GM21619 (cell line): ENCODE data around the gene STK32B.

Experiments used
- ATAC-seq: cut with Tn5 transposase; IDR thresholded peaks from one replicate; pipeline ENCODE4 v1.9.1; 2021; ENCODE audit not compliant: unreplicated experiment

Gene STK32B

DNA sequence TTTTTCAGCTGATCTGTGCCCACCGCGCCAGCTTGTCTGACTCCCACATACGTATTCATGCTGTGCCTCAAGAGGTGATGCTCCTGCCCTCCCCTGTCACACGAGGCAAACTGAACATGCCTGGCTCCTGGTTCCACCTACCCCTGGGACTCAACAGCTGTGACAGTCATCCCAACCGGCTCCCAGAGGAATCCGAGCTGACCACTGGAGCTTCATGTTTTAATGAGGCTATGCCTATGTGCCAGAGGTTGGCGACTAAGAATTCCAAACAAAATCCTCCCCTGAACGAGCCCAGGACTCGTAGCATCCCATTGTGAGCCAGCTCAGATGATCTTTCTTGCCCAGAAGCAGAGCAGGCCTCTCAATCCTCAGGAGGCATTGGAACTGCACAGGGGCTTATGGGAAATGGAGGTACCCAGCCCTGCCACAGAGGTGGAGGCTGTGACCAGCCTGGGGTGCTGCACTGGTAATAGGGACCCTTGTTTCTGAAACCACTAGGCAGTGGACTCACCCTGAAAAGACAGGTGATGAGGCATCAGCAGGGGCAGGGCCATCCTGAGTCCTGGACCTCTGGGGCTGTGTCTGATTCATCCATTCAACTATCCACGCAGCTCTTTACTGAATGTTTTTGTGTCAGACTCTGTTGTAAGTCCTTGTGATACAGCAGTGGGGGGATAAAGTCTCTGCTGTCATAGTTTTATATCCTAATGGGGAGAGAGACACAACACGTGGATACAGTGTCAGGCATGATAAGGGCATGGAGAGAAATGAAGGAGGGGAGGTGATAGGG is 332.1 kb downstream of the STK32B start:
- no peak for ATAC-seq

DNA sequence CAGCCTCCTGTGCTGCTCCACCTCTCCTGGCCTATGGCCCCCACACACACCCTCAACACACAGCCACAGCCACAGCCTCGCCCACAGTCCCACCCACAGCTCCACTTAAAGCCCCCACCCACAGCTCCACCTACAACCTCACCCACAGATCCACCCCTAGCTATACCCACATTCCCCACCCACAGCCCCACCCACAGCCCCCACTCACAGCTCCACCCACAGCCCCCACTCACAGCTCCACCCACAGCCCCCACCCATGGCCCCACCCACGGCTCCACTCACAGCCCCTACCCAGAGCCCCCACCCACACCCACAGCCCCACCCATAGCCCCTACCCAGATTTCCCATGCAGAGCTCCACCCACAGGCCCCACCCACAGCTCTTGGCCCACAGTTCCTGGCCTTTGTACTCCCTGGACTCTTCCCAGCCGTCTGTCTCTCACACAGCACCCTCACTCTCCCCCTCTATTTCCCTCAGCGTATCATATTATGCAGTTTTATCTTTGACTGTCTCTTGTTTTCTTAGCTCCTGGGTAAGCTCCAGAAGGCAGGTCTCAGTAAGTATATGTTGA is 334.5 kb downstream of the STK32B start:
- ATAC-seq = no peak

DNA sequence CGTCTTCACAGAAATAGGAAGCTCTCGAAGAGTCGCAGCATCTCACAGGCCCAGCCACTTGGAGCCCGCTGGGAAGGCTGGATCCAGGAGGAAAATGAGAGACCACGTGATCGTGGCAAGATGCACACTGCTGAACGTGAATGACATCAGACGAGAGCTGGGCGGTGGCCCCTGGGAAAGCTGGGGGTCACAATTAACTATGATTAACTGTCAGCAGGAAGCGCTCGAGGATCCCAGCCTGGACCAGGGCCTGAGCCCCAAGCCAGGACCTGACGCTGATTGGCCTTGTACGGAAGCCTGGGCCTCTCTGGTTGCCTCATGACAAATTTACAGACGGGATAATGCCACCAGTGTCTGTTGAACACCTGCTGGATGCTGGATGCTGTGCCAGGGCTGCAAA is 335.6 kb downstream of the STK32B start:
- no peak for ATAC-seq

DNA sequence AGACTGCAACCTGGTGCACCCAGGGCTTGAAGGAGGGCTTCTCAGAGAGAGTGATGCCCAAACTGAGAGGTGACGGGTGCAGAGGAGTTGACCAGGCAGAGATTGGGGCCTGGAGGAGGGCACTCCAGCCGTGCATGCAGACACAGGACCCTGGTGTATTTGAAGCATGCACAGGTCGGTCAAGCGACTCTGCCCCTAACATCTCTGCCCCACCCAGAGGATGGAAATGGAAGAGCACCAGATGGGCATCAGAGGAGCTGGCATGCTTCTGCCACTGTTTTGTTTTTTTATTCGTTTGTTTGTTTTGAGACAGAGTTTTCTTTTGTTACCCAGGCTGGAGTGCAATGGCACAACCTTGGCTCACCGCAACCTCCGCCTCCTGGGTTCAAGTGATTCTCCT is 336.2 kb downstream of the STK32B start:
- ATAC-seq = no peak

DNA sequence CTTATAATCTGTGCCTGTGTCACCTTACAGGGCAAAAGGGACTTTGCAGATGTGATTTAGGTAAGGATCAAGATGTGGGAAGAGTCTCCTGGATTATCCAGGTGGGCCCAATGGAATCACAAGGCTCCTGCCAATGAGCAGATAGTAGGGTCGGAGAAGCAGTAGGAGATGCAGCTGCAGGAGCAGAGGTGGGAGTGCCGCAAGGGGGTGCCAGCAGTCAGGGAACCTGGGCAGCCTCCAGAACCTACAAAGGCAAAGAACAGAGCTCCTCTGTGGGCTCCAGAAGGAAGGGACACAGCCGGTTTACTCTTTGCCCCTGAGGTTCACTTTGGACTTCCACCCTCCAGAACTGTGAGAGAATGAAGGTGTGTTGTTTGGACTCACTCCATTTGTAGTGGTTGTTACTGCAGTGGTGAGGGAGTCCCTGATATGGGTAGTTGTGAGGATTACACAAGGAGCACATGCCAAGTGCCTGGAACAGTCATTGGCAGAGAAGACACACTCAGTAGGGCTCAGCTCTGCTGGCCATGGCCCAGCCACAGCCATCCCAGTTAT is 338.6 kb downstream of the STK32B start:
- ATAC-seq = no peak

DNA sequence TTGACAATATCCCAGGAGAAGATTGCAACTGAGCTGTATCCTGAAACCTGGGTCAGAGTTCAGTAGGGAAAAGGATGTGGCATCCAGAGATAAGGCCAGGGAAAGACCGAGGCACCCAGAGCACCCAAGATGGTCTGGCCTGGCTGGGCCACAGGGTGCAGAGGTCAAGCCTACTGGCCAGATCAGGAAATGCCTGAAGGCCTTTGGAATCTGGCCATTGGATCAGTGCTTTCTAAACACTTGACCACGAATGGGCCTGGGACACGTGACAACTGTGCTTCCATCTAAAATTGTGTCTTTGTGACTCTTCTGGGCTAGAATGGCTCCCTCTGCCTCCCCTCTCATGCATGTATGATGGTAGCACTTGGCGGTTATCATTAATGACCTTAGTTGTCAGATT is 340.2 kb downstream of the STK32B start:
- ATAC-seq = no peak

DNA sequence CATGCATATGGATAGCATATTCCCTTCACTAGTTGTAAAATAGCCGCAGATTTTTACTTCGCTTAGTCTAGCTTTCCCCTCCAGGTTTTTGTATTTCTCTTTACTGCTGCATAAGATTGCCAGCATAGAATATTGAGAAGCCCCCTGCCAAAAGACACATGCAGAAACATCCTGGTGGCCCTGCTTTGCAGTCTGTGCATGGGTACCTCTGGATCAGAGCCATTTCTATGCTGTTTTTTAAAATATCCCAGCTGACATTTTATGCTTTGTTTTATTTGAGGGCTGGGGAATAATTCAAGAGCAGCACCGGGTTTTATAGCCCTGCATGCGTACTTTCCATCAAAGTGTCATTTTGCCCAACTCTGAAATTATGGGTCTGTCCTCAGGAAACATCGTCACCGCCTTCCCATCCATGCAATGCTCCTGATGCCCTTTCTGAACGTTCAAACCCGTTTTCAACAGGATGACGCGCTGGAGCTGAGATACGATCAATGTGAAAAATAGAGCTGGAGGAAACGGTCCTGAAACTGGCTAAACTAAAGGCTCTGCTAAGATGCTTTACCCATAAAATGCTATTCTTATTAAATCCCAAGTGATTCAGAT is 342.7 kb downstream of the STK32B start:
- no peak for ATAC-seq

DNA sequence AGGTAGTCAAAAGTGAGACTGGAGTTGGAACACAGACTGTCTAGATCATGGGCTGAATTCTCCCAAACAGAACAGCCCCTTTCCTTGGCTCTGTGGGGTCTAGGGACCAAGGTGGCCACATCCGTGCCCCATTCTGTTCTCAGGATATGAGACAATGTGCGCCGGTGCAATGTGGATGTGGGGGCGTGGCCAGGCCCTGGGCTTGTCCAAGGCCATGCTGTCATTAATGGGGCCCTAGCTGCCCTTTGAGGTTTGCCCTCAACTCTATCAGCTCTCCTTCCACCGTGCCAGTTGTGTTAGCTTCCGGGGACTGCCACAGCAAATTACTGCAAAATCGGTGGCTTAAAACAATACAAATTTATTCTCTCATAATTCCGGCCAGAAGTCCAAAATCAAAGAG is 344.5 kb downstream of the STK32B start:
- ATAC-seq = no peak

DNA sequence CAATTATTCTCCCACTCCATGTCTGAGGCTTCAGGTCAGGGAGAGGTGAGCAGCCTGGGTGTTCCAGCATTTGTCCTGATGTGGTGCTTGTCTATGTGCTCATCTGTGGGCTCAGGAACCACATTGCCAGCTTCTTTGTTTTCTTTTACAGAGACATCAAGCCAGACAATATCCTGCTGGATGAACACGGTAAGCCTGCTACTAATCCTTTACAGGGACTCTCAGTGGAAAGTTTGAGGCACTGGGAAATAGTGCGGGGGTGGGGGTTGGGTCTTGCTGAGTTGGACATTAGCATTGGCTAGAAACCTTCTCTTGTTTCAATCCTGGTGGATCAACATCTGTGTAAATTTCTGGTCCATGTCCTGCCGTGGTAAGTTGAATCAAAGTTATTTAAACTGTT is 346.8 kb downstream of the STK32B start:
- no peak for ATAC-seq

DNA sequence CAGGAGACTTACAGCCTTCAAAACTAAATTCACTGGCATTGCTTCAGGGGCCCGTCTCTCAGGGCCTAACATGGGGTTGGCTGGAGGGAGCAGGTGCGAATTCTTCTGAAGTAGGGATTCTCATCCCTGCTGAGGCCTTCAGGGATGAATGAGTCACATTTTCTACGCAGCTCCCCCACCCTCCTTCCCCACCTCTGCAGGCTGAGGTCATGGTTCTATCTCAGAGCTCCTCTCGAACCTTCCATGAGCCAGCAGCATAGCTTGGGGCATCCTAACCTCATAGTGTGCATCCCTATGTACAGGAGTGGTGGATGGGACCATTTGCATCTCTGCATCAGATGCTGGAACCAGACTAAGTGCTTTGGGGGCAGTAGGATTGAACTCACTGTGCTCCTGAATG is 347.8 kb downstream of the STK32B start:
- no peak for ATAC-seq

DNA sequence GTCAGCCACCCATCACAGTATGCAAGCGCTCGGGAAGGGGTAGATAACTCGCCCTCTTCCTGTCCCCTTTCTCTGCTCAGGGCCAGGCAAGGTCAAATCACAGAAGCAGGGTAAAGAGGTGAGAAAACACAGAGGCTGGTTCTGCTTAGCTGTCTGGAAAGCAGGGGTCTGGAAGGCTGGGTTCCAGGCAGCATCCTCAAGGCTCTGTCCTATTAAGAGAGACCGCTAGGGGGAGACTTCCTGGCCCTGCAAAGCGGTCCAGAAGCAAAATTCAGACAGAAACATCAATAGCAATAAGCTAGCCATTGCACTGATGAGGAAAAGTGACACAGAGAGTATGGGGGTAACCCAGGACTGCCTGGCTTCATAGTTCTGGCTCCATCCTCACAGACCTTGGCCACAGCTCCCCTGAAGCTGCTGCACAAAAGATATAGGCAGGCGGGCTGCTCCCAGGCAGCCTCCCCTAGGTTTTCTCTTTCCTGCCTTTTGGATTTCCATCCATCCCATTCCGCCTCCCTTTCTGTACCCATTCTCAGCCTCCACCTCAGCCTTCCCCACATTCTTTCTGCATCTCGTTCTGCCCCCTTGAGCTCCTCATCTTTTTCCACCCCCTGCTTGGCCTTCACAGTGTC is 348.6 kb downstream of the STK32B start:
- ATAC-seq = no peak

DNA sequence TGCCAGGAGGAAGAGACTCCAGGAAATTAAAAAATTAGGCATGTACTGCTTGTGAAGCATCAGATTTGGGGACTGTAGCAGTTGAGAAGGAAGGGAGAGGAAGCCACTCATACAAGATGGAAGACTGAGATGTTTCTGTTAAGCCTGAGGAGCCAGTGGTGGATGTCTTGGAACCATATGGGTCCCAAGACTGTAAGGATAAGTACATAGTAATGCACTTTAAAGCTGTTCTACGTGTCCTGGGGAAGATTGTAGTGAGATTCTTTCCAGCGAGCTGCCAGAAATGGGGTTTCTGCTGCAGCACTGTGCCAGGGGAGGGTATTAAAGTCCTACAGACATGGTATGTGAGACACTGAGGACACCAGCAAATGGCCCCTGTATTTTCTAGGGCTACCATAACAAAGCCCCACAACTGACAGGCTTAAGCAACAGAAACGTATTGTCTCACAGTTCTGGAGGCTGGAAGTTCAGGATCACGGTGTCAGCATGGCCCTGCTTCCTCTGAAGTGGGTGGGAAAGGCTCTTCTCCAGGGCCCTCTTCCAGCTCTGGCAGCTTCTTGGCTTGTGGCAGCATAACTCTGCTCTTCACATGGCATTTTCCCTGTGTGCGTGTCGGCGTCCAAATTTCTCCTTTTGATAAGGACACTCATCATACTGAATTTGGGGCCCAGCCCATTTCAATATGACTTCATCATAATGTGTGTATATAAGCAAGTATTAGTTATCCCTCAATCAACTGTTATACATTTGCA is 352.6 kb downstream of the STK32B start:
- no peak for ATAC-seq

DNA sequence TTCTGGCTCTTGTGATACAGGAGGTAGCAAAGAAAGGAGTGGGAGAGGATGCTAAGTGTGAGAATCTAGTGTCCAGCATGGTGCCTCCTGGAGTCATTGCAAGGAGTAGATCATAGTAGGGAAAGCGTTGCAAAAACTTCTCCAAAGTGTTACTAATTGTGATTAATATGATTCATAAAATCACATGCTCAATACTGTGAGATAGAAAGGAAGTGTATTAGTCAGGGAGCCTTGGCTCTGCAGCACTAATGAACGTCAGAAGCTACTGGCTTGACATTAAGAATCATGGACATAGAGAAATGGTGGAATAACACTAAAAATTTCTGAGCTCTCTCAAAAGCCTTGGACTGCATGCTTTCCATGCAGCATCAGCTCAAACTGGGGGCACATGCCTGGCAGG is 358.0 kb downstream of the STK32B start:
- no peak for ATAC-seq

DNA sequence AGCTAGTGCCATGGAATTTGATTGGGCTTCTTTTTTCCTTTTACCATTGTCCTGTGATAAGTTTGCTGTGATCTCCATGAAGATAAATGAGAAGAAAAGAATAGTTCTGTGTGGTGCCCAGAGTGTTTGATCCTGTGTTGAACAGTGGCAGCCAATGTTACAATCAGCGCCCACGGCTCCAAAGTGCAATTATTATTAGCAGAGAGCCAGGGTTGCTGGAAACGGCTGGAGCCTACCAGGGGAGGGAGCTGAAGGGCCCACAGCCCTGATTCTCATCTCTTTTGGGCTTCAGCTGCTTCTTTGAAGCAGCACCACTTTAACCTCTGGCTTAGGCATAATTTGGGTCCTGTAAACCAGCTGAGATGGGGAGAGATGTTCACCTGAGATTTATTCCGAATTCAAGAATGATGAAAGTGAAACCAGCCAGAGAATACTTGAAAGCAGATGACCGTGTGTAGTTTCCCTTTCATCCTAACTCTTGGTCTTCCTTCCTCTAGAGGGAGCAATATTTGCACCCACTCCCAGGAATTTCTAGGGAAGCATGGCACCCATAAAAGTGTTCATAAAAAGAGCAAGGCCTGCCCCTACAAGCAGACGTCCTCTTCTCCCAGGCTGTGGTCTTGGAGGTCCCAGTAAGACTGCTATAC is 358.8 kb downstream of the STK32B start:
- ATAC-seq = no peak

DNA sequence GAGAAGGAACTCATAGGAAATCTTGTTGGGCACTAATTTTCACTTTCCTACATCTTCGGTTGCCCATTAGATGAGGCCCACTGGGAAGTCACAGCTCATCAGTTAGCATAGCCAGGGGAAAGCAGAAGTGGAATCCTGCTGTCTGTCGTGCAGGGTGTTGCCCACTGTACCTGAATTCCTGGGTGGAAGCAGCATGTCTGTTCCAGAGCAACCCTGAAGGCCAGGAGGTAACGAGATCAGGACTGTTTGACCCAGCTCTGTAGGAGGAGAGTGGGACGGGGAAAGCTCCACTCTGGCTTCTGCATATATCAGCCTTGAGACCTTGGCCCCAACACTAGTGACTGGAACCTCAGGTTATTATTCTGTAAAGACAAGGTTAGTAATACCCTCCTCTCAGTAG is 361.0 kb downstream of the STK32B start:
- no peak for ATAC-seq

DNA sequence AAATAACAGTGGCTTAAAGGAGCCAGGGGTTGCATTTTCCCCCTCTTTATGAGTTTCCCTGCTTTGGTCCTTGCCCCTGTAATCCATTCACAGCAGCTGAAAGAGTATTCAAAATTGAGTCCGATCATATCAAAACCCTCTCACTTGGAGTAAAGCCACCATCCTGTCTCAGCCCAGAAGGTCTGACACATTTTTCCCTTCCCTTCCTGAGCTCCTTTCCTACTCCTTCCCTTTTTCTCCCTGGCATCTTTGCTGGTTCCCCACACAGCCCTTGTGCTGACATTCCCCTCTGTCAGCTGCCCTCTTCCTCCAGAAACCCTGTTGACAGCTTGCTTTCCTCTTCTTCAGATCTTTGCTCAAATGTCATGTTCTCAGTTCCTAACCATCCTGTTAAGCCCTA is 361.5 kb downstream of the STK32B start:
- no peak for ATAC-seq

DNA sequence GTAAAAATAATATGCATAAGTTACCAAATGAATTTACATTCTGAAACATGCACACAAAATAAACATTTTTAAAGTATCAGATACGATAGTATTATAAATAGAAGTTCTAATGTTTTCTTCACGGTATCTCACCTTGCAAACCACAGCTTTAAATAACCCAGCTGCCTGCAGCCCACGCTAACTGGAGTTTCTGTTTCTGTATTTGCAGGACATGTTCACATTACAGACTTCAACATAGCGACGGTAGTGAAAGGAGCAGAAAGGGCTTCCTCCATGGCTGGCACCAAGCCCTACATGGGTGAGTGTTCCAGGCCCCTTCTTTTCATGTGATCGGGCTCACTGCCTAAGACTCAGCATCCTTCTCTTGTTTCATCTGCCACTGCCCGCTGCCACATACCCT is 365.4 kb downstream of the STK32B start:
- ATAC-seq = no peak

DNA sequence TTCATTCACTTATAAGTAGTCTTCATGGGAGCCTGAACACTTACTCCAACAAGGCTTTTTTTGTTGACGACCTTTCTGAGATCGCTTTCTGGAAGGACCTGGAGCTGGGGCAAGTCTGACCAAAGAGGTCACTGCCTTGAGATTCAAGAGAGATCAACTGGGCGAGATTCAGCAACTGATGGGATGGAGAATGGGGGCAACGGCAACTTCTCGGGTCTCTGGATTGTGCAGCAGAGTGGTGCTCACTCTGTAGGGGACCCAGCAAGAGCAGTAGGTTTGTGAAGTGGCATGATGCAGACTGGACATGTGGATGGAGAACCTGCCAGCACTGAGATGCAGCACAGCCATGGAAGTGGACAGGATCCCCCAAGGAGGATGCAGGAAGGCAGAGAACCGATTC is 369.0 kb downstream of the STK32B start:
- no peak for ATAC-seq

DNA sequence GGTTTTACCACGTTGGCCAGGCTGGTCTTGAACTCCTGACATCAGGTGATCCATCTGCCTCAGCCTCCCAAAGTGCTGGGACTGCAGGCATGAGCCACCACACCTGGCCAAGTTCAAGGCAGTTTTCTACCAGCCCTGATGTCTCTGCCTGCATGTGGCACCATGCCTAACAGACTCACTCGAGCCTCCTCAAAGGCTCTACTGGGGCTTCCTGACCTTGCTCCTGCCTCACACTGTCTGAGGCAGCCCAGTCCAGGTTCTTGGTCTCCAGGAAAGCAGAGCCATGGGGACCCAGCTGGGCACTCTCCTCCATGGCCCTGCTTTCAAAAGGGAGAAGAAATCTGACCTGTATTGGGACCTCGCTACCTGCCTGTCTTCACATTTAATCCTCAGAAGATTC is 370.1 kb downstream of the STK32B start:
- ATAC-seq = no peak

DNA sequence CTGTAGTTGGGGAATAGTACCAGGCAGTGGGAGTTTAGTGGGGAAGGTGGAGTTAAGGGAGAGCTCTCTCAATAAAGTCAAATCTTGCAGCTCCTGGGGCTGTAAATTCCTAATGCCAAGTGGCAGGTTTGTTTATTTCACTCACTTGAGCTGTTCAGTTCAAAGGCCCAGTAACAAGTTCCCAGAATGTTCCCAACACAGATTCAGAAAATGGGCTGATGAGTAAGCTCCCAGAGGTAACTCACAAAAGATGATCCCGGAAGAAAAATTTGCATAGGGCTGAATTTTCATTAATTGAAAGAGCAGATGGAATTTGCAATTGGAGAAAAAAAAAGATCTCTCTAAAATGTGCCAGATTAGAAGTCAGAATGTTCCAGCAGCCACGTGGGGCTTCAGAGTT is 370.9 kb downstream of the STK32B start:
- no peak for ATAC-seq

DNA sequence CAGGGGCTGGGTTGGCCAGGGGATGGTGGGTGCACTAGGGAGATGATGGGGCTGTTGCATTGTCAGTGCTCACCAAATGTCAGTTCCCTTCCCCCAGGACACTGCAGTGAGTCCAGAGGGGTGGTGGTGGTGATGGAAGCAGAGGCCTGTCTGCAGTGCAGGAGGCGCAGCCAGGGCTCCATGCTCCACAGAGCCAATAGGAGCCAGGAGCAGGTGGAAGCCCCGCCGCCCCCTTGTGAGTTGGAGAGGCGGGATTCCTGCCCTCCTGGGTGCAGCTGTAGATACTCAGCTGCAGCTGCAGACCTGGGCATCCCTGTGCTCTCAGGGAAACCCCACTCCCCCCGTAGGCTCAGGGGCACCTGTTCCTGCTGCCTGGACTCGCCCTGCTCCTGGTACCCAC is 372.4 kb downstream of the STK32B start:
- no peak for ATAC-seq
